GM18508 (cell line): ENCODE measurements around the gene WASHC2A.
"Not testable (repeated sequence)": the region's sequence is repeated elsewhere in the genome, so short reads cannot be mapped to it uniquely, and the experiment has no call there.

ENCODE experiments used
- ATAC-seq: cut with Tn5 transposase; IDR thresholded peaks from one replicate; pipeline ENCODE4 v1.9.1; 2021; ENCODE audit warnings: moderate number of reproducible peaks; ENCODE audit not compliant: insufficient read depth, unreplicated experiment

Gene WASHC2A

GRCh38 chr10:50067546-50068351 is at the start of gene WASHC2A:
Gene WASHC2A, plus strand, starts transcription at chr10:50067954. Its CDS starts 52 bp downstream, at chr10:50068006.
- peak; percentile 87 for ATAC-seq

- ATAC-seq = not testable (repeated sequence)
These were observed 48.5 kb upstream of the WASHC2A start for GRCh38 chr10:50019279-50019678.

GRCh38 chr10:50020451-50021024 is 47.2 kb upstream of the WASHC2A start:
- ATAC-seq = not testable (repeated sequence)

GRCh38 chr10:50021646-50022045 is 46.1 kb upstream of the WASHC2A start:
- no peak for ATAC-seq

GRCh38 chr10:50024716-50025383 is 42.9 kb upstream of the WASHC2A start:
- not testable (repeated sequence) for ATAC-seq

GRCh38 chr10:50025627-50026026 is 42.1 kb upstream of the WASHC2A start:
- no peak for ATAC-seq

- no peak for ATAC-seq
These were observed 40.6 kb upstream of the WASHC2A start for GRCh38 chr10:50027195-50027594.

- no peak for ATAC-seq
These were observed 34.3 kb upstream of the WASHC2A start for GRCh38 chr10:50033481-50033880.

GRCh38 chr10:50035337-50035736 is 32.4 kb upstream of the WASHC2A start:
- ATAC-seq = not testable (repeated sequence)

GRCh38 chr10:50044941-50045664 is 22.7 kb upstream of the WASHC2A start:
- ATAC-seq = no peak

GRCh38 chr10:50046457-50046856 is 21.3 kb upstream of the WASHC2A start:
- not testable (repeated sequence) for ATAC-seq

GRCh38 chr10:50047594-50047993 is 20.2 kb upstream of the WASHC2A start:
- not testable (repeated sequence) for ATAC-seq

- not testable (repeated sequence) for ATAC-seq
These were observed 15.6 kb upstream of the WASHC2A start for GRCh38 chr10:50051995-50052660.

GRCh38 chr10:50052778-50053376 is 14.9 kb upstream of the WASHC2A start:
- ATAC-seq = not testable (repeated sequence)

- ATAC-seq = not testable (repeated sequence)
These were observed 12.1 kb upstream of the WASHC2A start for GRCh38 chr10:50055494-50056292.

- not testable (repeated sequence) for ATAC-seq
These were observed 11.1 kb upstream of the WASHC2A start for GRCh38 chr10:50056654-50057053.

- not testable (repeated sequence) for ATAC-seq
These were observed 9.0 kb upstream of the WASHC2A start for GRCh38 chr10:50058727-50059126.

- ATAC-seq = not testable (repeated sequence)
These were observed 7.8 kb upstream of the WASHC2A start for GRCh38 chr10:50059946-50060345.

- not testable (repeated sequence) for ATAC-seq
These were observed 6.2 kb upstream of the WASHC2A start for GRCh38 chr10:50061548-50061947.
